ENCODE measurements around the gene HDAC2.

Gene HDAC2

GRCh38 chr6:113888493-113888892 is 82.5 kb downstream of the HDAC2 start:
- TF ChIP-seq CSRNP3 (CRISPR knock-in tag; IDR thresholded peaks at IDR 0.05): no peak
- no peak for TF ChIP-seq CREB5 (CRISPR knock-in tag; IDR thresholded peaks at IDR 0.05; ENCODE audit: low read depth)
- TF ChIP-seq PATZ1 (CRISPR knock-in tag; IDR thresholded peaks at IDR 0.05; ENCODE audit: borderline replicate concordance): no peak
- no peak for TF ChIP-seq RARB (CRISPR knock-in tag; IDR thresholded peaks at IDR 0.05)
- no peak for ATAC-seq

- ATAC-seq: no peak
- no peak for TF ChIP-seq ESRRG (CRISPR knock-in tag; IDR thresholded peaks at IDR 0.05)
Observed at GRCh38 chr6:113886512-113886911, 84.4 kb downstream of the HDAC2 start.

- TF ChIP-seq ZNF8 (CRISPR knock-in tag; IDR thresholded peaks at IDR 0.05): no peak
- no peak for TF ChIP-seq ISL1 (CRISPR knock-in tag; IDR thresholded peaks at IDR 0.05)
- TF ChIP-seq GLIS3 (CRISPR knock-in tag; IDR thresholded peaks at IDR 0.05): no peak
- TF ChIP-seq CSDC2 (CRISPR knock-in tag; IDR thresholded peaks at IDR 0.05): no peak
- TF ChIP-seq TSHZ2 (CRISPR knock-in tag; IDR thresholded peaks at IDR 0.05): no peak
- no peak for TF ChIP-seq BACH2 (CRISPR knock-in tag; IDR thresholded peaks at IDR 0.05; ENCODE audit: borderline replicate concordance)
- TF ChIP-seq ZNF565 (CRISPR knock-in tag; conservative IDR thresholded peaks at IDR 0.05; ENCODE audit: low read depth): no peak
- TF ChIP-seq ESRRG (CRISPR knock-in tag; IDR thresholded peaks at IDR 0.05): no peak
- TF ChIP-seq PPARA (CRISPR knock-in tag; IDR thresholded peaks at IDR 0.05; ENCODE audit: borderline replicate concordance): no peak
- no peak for TF ChIP-seq ZFP3 (CRISPR knock-in tag; IDR thresholded peaks at IDR 0.05)
- TF ChIP-seq CSRNP3 (CRISPR knock-in tag; IDR thresholded peaks at IDR 0.05): no peak
- no peak for TF ChIP-seq TOX (CRISPR knock-in tag; IDR thresholded peaks at IDR 0.05; ENCODE audit: borderline replicate concordance)
- no peak for TF ChIP-seq PATZ1 (CRISPR knock-in tag; IDR thresholded peaks at IDR 0.05; ENCODE audit: borderline replicate concordance)
- no peak for TF ChIP-seq OSR1 (CRISPR knock-in tag; IDR thresholded peaks at IDR 0.05)
- TF ChIP-seq TCF4 (CRISPR knock-in tag; IDR thresholded peaks at IDR 0.05; ENCODE audit: borderline replicate concordance): no peak
- TF ChIP-seq ZFP30 (CRISPR knock-in tag; IDR thresholded peaks at IDR 0.05): no peak
- no peak for ATAC-seq
Observed at GRCh38 chr6:113884011-113884410, 86.9 kb downstream of the HDAC2 start.

Data from SK-N-SH treated with all-trans-retinoic acid at 6 μM for 48 hours (cell line).